H9 (cell line): ENCODE measurements around the gene FBXL2. TPM values are rescaled to one million over a fixed set of nuclear protein-coding genes. Genes with fewer than 3 reads are reported as not detected.

Experiments used
- DNase-seq: peaks from one replicate; pipeline ENCODE4 v3.0.0-alpha.2; 2017
- H2AFZ ChIP-seq: one replicate; pipeline ENCODE4 v1.6.1; 2013; ENCODE audit warnings: mild to moderate bottlenecking, low read length, control low read depth, moderate library complexity
- H2AK5ac ChIP-seq: 2 replicates; pipeline ENCODE4 v1.6.1; 2013; ENCODE audit warnings: low read length, control low read depth, mixed read lengths; ENCODE audit not compliant: insufficient read length
- H2BK120ac ChIP-seq: one replicate; pipeline ENCODE4 v1.6.1; 2013; ENCODE audit warnings: low read depth, mild to moderate bottlenecking, low read length, control low read depth, inconsistent platforms; ENCODE audit not compliant: poor library complexity, severe bottlenecking
- H2BK12ac ChIP-seq: 2 replicates; pipeline ENCODE4 v1.6.1; 2013; ENCODE audit warnings: low read length, control low read depth, mixed read lengths, low read depth; ENCODE audit not compliant: insufficient read length
- H2BK15ac ChIP-seq: 2 replicates; pipeline ENCODE4 v1.6.1; 2013; ENCODE audit warnings: low read depth, low read length, control low read depth
- H2BK20ac ChIP-seq: one replicate; pipeline ENCODE4 v1.6.1; 2013; ENCODE audit warnings: low read depth, mild to moderate bottlenecking, low read length, control low read depth, inconsistent platforms; ENCODE audit not compliant: poor library complexity, severe bottlenecking
- H2BK5ac ChIP-seq: 2 replicates; pipeline ENCODE4 v1.6.1; 2013; ENCODE audit warnings: low read length, control low read depth, mixed read lengths; ENCODE audit not compliant: insufficient read length
- H3K14ac ChIP-seq: 2 replicates; pipeline ENCODE4 v1.6.1; 2013; ENCODE audit warnings: low read length, control low read depth; ENCODE audit not compliant: insufficient read depth
- H3K18ac ChIP-seq: 2 replicates; pipeline ENCODE4 v1.6.1; 2013; ENCODE audit warnings: low read depth, mild to moderate bottlenecking, mixed read lengths, low read length, control low read depth; ENCODE audit not compliant: insufficient read length
- H3K23ac ChIP-seq: 2 replicates; pipeline ENCODE4 v1.6.1; 2013; ENCODE audit warnings: low read length, control low read depth, mixed read lengths, low read depth; ENCODE audit not compliant: insufficient read length
- H3K23me2 ChIP-seq: 2 replicates; pipeline ENCODE4 v1.6.1; 2013; ENCODE audit warnings: low read depth, mild to moderate bottlenecking, mixed read lengths, low read length, control low read depth; ENCODE audit not compliant: insufficient read length, poor library complexity, severe bottlenecking
- H3K27ac ChIP-seq: 2 replicates; pipeline ENCODE4 v1.5.1; 2013; ENCODE audit warnings: low read length, control low read depth, mixed read lengths, low read depth; ENCODE audit not compliant: insufficient read length
- H3K27me3 ChIP-seq: 2 replicates; pipeline ENCODE4 v1.6.1; 2013; ENCODE audit warnings: low read length, control low read depth, inconsistent platforms; ENCODE audit not compliant: insufficient read depth
- H3K4ac ChIP-seq: 2 replicates; pipeline ENCODE4 v1.6.1; 2013; ENCODE audit warnings: low read depth, mild to moderate bottlenecking, control low read depth, inconsistent platforms, low read length, moderate library complexity
- H3K4me1 ChIP-seq: 2 replicates; pipeline ENCODE4 v1.6.1; 2013; ENCODE audit warnings: low read length, control low read depth, inconsistent platforms; ENCODE audit not compliant: insufficient read depth
- H3K4me2 ChIP-seq: 2 replicates; pipeline ENCODE4 v1.6.1; 2013; ENCODE audit warnings: low read length, control low read depth, mixed read lengths; ENCODE audit not compliant: insufficient read length, insufficient read depth
- H3K56ac ChIP-seq: 2 replicates; pipeline ENCODE4 v1.6.1; 2013; ENCODE audit warnings: low read depth, mild to moderate bottlenecking, mixed read lengths, low read length, control low read depth; ENCODE audit not compliant: insufficient read length
- H3K79me1 ChIP-seq: 2 replicates; pipeline ENCODE4 v1.6.1; 2013; ENCODE audit warnings: low read depth, mild to moderate bottlenecking, moderate library complexity, low read length, control low read depth, inconsistent platforms; ENCODE audit not compliant: insufficient read depth, poor library complexity, severe bottlenecking
- H3K79me2 ChIP-seq: 2 replicates; pipeline ENCODE4 v1.6.1; 2013; ENCODE audit warnings: low read length, control low read depth, inconsistent platforms; ENCODE audit not compliant: insufficient read depth
- H3K9ac ChIP-seq: 2 replicates; pipeline ENCODE4 v1.6.1; 2013; ENCODE audit warnings: low read length, control low read depth, mixed read lengths; ENCODE audit not compliant: insufficient read length; ENCODE audit errors: extremely low read depth
- H3K9me3 ChIP-seq: one replicate; pipeline ENCODE4 v1.6.1; 2013; ENCODE audit warnings: low read depth, low read length, inconsistent platforms; ENCODE audit not compliant: control insufficient read depth
- H3T11ph ChIP-seq: one replicate; pipeline ENCODE4 v1.6.1; 2013; ENCODE audit warnings: mild to moderate bottlenecking, low read length, control low read depth, inconsistent platforms
- H4K20me1 ChIP-seq: one replicate; pipeline ENCODE4 v1.6.1; 2013; ENCODE audit not compliant: control insufficient read depth, insufficient read length, insufficient read depth
- H4K5ac ChIP-seq: 2 replicates; pipeline ENCODE4 v1.6.1; 2013; ENCODE audit warnings: low read depth, mild to moderate bottlenecking, mixed read lengths, low read length, control low read depth; ENCODE audit not compliant: insufficient read length
- H4K8ac ChIP-seq: replicated peaks from 2 replicates; pipeline ENCODE4 v1.6.1; 2013; ENCODE audit warnings: low read length, control low read depth, mixed read lengths, low read depth; ENCODE audit not compliant: insufficient read length
- H4K91ac ChIP-seq: 2 replicates; pipeline ENCODE4 v1.6.1; 2013; ENCODE audit warnings: low read depth, mild to moderate bottlenecking, moderate library complexity, mixed read lengths, low read length, control low read depth; ENCODE audit not compliant: insufficient read length
- H3K27ac Mint-ChIP-seq, 3 experiments: 2 replicates in 2 of 3; 3 replicates in 1 of 3; pipeline ENCODE4 v1.8.0; 2020 to 2021; ENCODE audit warnings: mixed read lengths in 3 of 3, mild to moderate bottlenecking in 1 of 3, moderate library complexity in 1 of 3
- H3K27me3 Mint-ChIP-seq: 2 replicates; pipeline ENCODE4 v1.8.0; 2021; ENCODE audit warnings: low read depth, mild to moderate bottlenecking, moderate library complexity, mixed read lengths
- H3K36me3 Mint-ChIP-seq, 3 experiments: 2 replicates in 2 of 3; 3 replicates in 1 of 3; pipeline ENCODE4 v1.8.0; 2020 to 2021; ENCODE audit warnings: low read depth in 3 of 3, mixed read lengths in 3 of 3; ENCODE audit not compliant: insufficient read depth in 1 of 3
- H3K4me1 Mint-ChIP-seq, 2 experiments: 2 replicates each; pipeline ENCODE4 v1.8.0; 2020; ENCODE audit warnings: mixed read lengths in 2 of 2
- H3K4me3 Mint-ChIP-seq, 2 experiments: 2 replicates in 1 of 2; 3 replicates in 1 of 2; pipeline ENCODE4 v1.8.0; 2020 to 2021; ENCODE audit warnings: mild to moderate bottlenecking in 2 of 2, mixed read lengths in 2 of 2, moderate library complexity in 1 of 2
- H3K9me3 Mint-ChIP-seq, 2 experiments: 2 replicates in 1 of 2; 3 replicates in 1 of 2; pipeline ENCODE4 v1.8.0; 2020; ENCODE audit warnings: mild to moderate bottlenecking in 2 of 2, mixed read lengths in 2 of 2, moderate library complexity in 1 of 2
- WGBS: extraction: QIAGEN DNeasy Blood & Tissue Kit; methylation state at CpG from one replicate; pipeline ENCODE4 v1.1.7; 2013; ENCODE audit warnings: missing lambda C conversion rate, low lambda C conversion rate, mixed read lengths; ENCODE audit not compliant: insufficient read length; ENCODE audit errors: extremely low coverage; 5-methylcytosine and 5-hydroxymethylcytosine counted together
- total RNA-seq: library from RNA; stranded (reverse); gene quantifications from 2 replicates; pipeline ENCODE4 v1.2.1, GENCODE V29; 2021
- TF ChIP-seq, protein P1 (sequence below): fragments of 200-600 bp; sonication (generic); conservative IDR thresholded peaks from 3 replicates; pipeline ENCODE4 v1.8.0; 2021; ENCODE audit warnings: antibody characterized with exemption, mild to moderate bottlenecking

Gene FBXL2
- total RNA-seq, 1 experiment from 2014 or later: 2.7 TPM

DNA sequence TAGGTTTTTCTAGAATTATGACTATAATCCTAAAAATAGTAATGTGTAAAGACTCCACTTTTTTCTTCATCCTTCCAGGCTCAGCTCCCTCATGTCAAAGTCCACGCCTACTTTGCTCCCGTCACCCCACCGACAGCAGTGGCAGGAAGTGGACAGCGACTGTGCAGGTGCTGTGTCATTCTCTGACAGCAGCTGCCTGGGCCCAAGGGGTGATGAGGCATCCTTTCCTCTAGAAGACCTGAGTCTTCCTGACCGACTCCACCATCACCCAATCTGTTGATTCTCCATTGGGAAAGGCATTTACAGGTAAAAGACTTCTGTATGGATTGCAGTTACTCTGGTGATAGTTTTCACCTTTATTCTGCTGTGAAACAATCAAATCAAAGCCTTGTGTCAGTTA lies 108.2 kb downstream of the FBXL2 start:
- Histone ChIP-seq H2BK20ac (no peak overlapping the region), H3K27me3 (no peaks in the 10 kb centered on the region), H4K8ac (no peak overlapping the region), H2BK15ac (no peak overlapping the region), H3K4me1 (no peaks in the 10 kb centered on the region), H2BK120ac (no peak overlapping the region), H3K9me3 (no peaks in the 10 kb centered on the region), H3K79me2 (no peaks in the 10 kb centered on the region), H3K56ac (no peak overlapping the region), H4K5ac (no peak overlapping the region), H3K23me2 (no peaks in the 10 kb centered on the region), H3K79me1 (no peaks in the 10 kb centered on the region), H2AK5ac (no peak overlapping the region), H3K27ac (no peak overlapping the region), H3K14ac (no peak overlapping the region), H2BK5ac (no peak overlapping the region), H2BK12ac (no peak overlapping the region), H2AFZ (no peak overlapping the region), H3T11ph (no peak overlapping the region), H3K23ac (no peak overlapping the region), H3K4ac (no peak overlapping the region), H3K4me2 (no peak overlapping the region), H3K9ac (no peak overlapping the region), H3K18ac (no peak overlapping the region), H4K20me1 (no peaks in the 10 kb centered on the region), H4K91ac (no peak overlapping the region)
- Mint-ChIP-seq H3K4me3 (no peak overlapping the region), H3K36me3 (peaks cover 10 to 52% (median 43%) of the 10 kb centered on the region in 3 experiments; a peak in 6 of 7 replicates), H3K27ac (no peak overlapping the region), H3K9me3 (no peaks in the 10 kb centered on the region), H3K27me3 (no peaks in the 10 kb centered on the region), H3K4me1 (no peaks in the 10 kb centered on the region)
- TF ChIP-seq, protein P1, sequence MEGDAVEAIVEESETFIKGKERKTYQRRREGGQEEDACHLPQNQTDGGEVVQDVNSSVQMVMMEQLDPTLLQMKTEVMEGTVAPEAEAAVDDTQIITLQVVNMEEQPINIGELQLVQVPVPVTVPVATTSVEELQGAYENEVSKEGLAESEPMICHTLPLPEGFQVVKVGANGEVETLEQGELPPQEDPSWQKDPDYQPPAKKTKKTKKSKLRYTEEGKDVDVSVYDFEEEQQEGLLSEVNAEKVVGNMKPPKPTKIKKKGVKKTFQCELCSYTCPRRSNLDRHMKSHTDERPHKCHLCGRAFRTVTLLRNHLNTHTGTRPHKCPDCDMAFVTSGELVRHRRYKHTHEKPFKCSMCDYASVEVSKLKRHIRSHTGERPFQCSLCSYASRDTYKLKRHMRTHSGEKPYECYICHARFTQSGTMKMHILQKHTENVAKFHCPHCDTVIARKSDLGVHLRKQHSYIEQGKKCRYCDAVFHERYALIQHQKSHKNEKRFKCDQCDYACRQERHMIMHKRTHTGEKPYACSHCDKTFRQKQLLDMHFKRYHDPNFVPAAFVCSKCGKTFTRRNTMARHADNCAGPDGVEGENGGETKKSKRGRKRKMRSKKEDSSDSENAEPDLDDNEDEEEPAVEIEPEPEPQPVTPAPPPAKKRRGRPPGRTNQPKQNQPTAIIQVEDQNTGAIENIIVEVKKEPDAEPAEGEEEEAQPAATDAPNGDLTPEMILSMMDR: no peak
- no peak for DNase-seq
- no CpG with 5 or more reads among the region's 5 CpGs for WGBS
